SK-N-SH treated with all-trans-retinoic acid at 6 μM for 48 hours (cell line): ENCODE results near the gene CSRP2.

Source experiments
- ATAC-seq: fragments of 200-7000 bp; cut with Tn5 transposase; 3 replicates; pipeline ENCODE4 v1.9.1; 2020; ENCODE audit warnings: mild to moderate bottlenecking, moderate library complexity
- ARNTL ChIP-seq: fragments of 450-650 bp; formaldehyde crosslinking; IDR thresholded peaks from 2 replicates; pipeline ENCODE4 v1.5.0; 2020; ENCODE audit warnings: low read depth, mild to moderate bottlenecking, moderate library complexity, borderline replicate concordance
- BACH2 ChIP-seq: fragments of 250-450 bp; sonication (Bioruptor Pico); IDR thresholded peaks from 2 replicates; pipeline ENCODE4 v1.9.0; 2021; ENCODE audit warnings: mild to moderate bottlenecking, borderline replicate concordance
- CREB5 ChIP-seq: fragments of 250-450 bp; sonication (Bioruptor Pico); IDR thresholded peaks from 2 replicates; pipeline ENCODE4 v1.5.1; 2020; ENCODE audit warnings: low read depth, mild to moderate bottlenecking, moderate library complexity
- CSDC2 ChIP-seq: fragments of 250-450 bp; sonication (Bioruptor Pico); IDR thresholded peaks from 2 replicates; pipeline ENCODE4 v1.5.0; 2020; ENCODE audit warnings: mild to moderate bottlenecking, moderate library complexity
- ESRRG ChIP-seq: fragments of 250-450 bp; sonication (Bioruptor Pico); IDR thresholded peaks from 2 replicates; pipeline ENCODE4 v1.6.1; 2021; ENCODE audit warnings: mild to moderate bottlenecking
- GLIS3 ChIP-seq: fragments of 250-450 bp; sonication (Bioruptor Pico); IDR thresholded peaks from 2 replicates; pipeline ENCODE4 v1.5.0; 2020; ENCODE audit warnings: mild to moderate bottlenecking, moderate library complexity
- ISL1 ChIP-seq: fragments of 250-450 bp; sonication (Bioruptor Pico); IDR thresholded peaks from 2 replicates; pipeline ENCODE4 v2.1.2; 2022; ENCODE audit warnings: mild to moderate bottlenecking, moderate library complexity
- OSR1 ChIP-seq: fragments of 250-450 bp; sonication (Bioruptor Pico); IDR thresholded peaks from 2 replicates; pipeline ENCODE4 v1.8.0; 2022; ENCODE audit warnings: moderate library complexity, mild to moderate bottlenecking, inconsistent platforms
- PATZ1 ChIP-seq: fragments of 250-450 bp; sonication (Bioruptor Pico); IDR thresholded peaks from 2 replicates; pipeline ENCODE4 v1.8.0; 2020; ENCODE audit warnings: mild to moderate bottlenecking, moderate library complexity, borderline replicate concordance
- POU6F1 ChIP-seq: fragments of 250-450 bp; sonication (Bioruptor Pico); IDR thresholded peaks from 2 replicates; pipeline ENCODE4 v1.8.0; 2021; ENCODE audit warnings: low read depth, mild to moderate bottlenecking, moderate library complexity, borderline replicate concordance
- PPARA ChIP-seq: fragments of 250-450 bp; sonication (Bioruptor Pico); IDR thresholded peaks from 2 replicates; pipeline ENCODE4 v1.5.0; 2020; ENCODE audit warnings: mild to moderate bottlenecking, borderline replicate concordance
- RARB ChIP-seq: fragments of 250-450 bp; sonication (Bioruptor Pico); IDR thresholded peaks from 2 replicates; pipeline ENCODE4 v1.8.0; 2021; ENCODE audit warnings: mild to moderate bottlenecking, moderate library complexity
- SNAI2 ChIP-seq: fragments of 250-450 bp; sonication (Bioruptor Pico); IDR thresholded peaks from 2 replicates; pipeline ENCODE4 v1.5.0; 2020; ENCODE audit warnings: mild to moderate bottlenecking, moderate library complexity
- TCF4 ChIP-seq: fragments of 250-450 bp; sonication (Bioruptor Pico); IDR thresholded peaks from 2 replicates; pipeline ENCODE4 v1.8.0; 2021; ENCODE audit warnings: mild to moderate bottlenecking, moderate library complexity, borderline replicate concordance
- TOX ChIP-seq: fragments of 250-450 bp; sonication (Bioruptor Pico); IDR thresholded peaks from 2 replicates; pipeline ENCODE4 v1.8.0; 2021; ENCODE audit warnings: mild to moderate bottlenecking, moderate library complexity, borderline replicate concordance
- TSHZ2 ChIP-seq: fragments of 250-450 bp; sonication (Bioruptor Pico); IDR thresholded peaks from 2 replicates; pipeline ENCODE4 v1.5.0; 2020; ENCODE audit warnings: mild to moderate bottlenecking, moderate library complexity
- ZFP3 ChIP-seq: fragments of 250-450 bp; sonication (Bioruptor Pico); IDR thresholded peaks from 2 replicates; pipeline ENCODE4 v1.5.0; 2020; ENCODE audit warnings: mild to moderate bottlenecking, moderate library complexity
- ZFP30 ChIP-seq: fragments of 450-650 bp; formaldehyde crosslinking; IDR thresholded peaks from 2 replicates; pipeline ENCODE4 v1.5.0; 2022; ENCODE audit warnings: mild to moderate bottlenecking, moderate library complexity
- ZNF565 ChIP-seq: fragments of 450-650 bp; formaldehyde crosslinking; conservative IDR thresholded peaks from 2 replicates; pipeline ENCODE4 v1.5.0; 2020; ENCODE audit warnings: low read depth, mild to moderate bottlenecking, moderate library complexity
- ZNF70 ChIP-seq: fragments of 450-650 bp; formaldehyde crosslinking; IDR thresholded peaks from 2 replicates; pipeline ENCODE4 v1.5.0; 2020; ENCODE audit warnings: mild to moderate bottlenecking, moderate library complexity
- ZNF8 ChIP-seq: fragments of 450-650 bp; formaldehyde crosslinking; IDR thresholded peaks from 2 replicates; pipeline ENCODE4 v1.5.0; 2020; ENCODE audit warnings: mild to moderate bottlenecking, moderate library complexity

Gene CSRP2

GRCh38 chr12:76890151-76891143 lies 11.6 kb upstream of the CSRP2 start (continued):
- TF ChIP-seq ZNF70 (CRISPR knock-in tag) (no peak), ISL1 (CRISPR knock-in tag) (no peak), ARNTL (CRISPR knock-in tag) (no peak)

- no peak for TF ChIP-seq ARNTL (CRISPR knock-in tag)
- TF ChIP-seq ZFP3: no peak
- TF ChIP-seq CREB5 (CRISPR knock-in tag): no peak
- TF ChIP-seq ZFP30 (CRISPR knock-in tag): no peak
- no peak for ATAC-seq
These were observed 10.0 kb upstream of the CSRP2 start for GRCh38 chr12:76888775-76889174.

- no peak for TF ChIP-seq CSDC2 (CRISPR knock-in tag)
- no peak for TF ChIP-seq GLIS3 (CRISPR knock-in tag)
- TF ChIP-seq ESRRG (CRISPR knock-in tag): no peak
- TF ChIP-seq ARNTL (CRISPR knock-in tag): no peak
- TF ChIP-seq ZNF8 (CRISPR knock-in tag): no peak
- no peak for TF ChIP-seq SNAI2 (CRISPR knock-in tag)
- TF ChIP-seq ZNF70 (CRISPR knock-in tag): no peak
- no peak for TF ChIP-seq RARB
- TF ChIP-seq ZFP3: no peak
- no peak for TF ChIP-seq ZNF565 (CRISPR knock-in tag)
- TF ChIP-seq TSHZ2 (CRISPR knock-in tag): no peak
- no peak for TF ChIP-seq POU6F1 (CRISPR knock-in tag)
- no peak for TF ChIP-seq CREB5 (CRISPR knock-in tag)
- TF ChIP-seq PPARA (CRISPR knock-in tag): no peak
- TF ChIP-seq BACH2 (CRISPR knock-in tag): no peak
- no peak for ATAC-seq
These were observed 5.0 kb upstream of the CSRP2 start for GRCh38 chr12:76883811-76884210.

- no peak for ATAC-seq
- no peak for TF ChIP-seq TCF4 (CRISPR knock-in tag)
- TF ChIP-seq SNAI2 (CRISPR knock-in tag): no peak
- TF ChIP-seq ESRRG (CRISPR knock-in tag): no peak
- TF ChIP-seq OSR1 (CRISPR knock-in tag): no peak
- no peak for TF ChIP-seq PATZ1 (CRISPR knock-in tag)
- TF ChIP-seq RARB: no peak
- TF ChIP-seq POU6F1 (CRISPR knock-in tag): no peak
- no peak for TF ChIP-seq ZFP3
- TF ChIP-seq BACH2 (CRISPR knock-in tag): no peak
- TF ChIP-seq ARNTL (CRISPR knock-in tag): no peak
- no peak for TF ChIP-seq PPARA (CRISPR knock-in tag)
- no peak for TF ChIP-seq ZFP30 (CRISPR knock-in tag)
- no peak for TF ChIP-seq GLIS3 (CRISPR knock-in tag)
- TF ChIP-seq ISL1 (CRISPR knock-in tag): no peak
- TF ChIP-seq TOX (CRISPR knock-in tag): no peak
- TF ChIP-seq CREB5 (CRISPR knock-in tag): no peak
These were observed 4.3 kb upstream of the CSRP2 start for GRCh38 chr12:76883151-76883550.
